DOHH2 (cell line): ENCODE data around the gene FXYD3.

Experiments
- CTCF ChIP-seq: fragments of 200-600 bp; sonication (generic); IDR thresholded peaks from one replicate; pipeline ENCODE4 v1.5.1; 2014; ENCODE audit warnings: antibody characterized with exemption, mild to moderate bottlenecking, low read depth, low read length; ENCODE audit not compliant: poor library complexity, severe bottlenecking
- EZH2phosphoT487 ChIP-seq: fragments of 200-600 bp; sonication (generic); IDR thresholded peaks from 2 replicates; pipeline ENCODE4 v1.6.1; 2017; ENCODE audit warnings: borderline replicate concordance, mild to moderate bottlenecking, antibody characterized with exemption, low read length, moderate library complexity, mixed read lengths

GRCh38 chr19:35136977-35137702 is 21.5 kb downstream of the FXYD3 start:
- TF ChIP-seq CTCF (no peak), EZH2phosphoT487 (no peak)
